Measurements from ENCODE around the gene MTA3. TPM values are rescaled to one million over a fixed set of nuclear protein-coding genes. Genes with fewer than 3 reads are reported as not detected.

MTA3 gene
- total and polyA plus RNA-seq, 8 donors = 23.9 to 82.8 (median 70.6) TPM

DNA sequence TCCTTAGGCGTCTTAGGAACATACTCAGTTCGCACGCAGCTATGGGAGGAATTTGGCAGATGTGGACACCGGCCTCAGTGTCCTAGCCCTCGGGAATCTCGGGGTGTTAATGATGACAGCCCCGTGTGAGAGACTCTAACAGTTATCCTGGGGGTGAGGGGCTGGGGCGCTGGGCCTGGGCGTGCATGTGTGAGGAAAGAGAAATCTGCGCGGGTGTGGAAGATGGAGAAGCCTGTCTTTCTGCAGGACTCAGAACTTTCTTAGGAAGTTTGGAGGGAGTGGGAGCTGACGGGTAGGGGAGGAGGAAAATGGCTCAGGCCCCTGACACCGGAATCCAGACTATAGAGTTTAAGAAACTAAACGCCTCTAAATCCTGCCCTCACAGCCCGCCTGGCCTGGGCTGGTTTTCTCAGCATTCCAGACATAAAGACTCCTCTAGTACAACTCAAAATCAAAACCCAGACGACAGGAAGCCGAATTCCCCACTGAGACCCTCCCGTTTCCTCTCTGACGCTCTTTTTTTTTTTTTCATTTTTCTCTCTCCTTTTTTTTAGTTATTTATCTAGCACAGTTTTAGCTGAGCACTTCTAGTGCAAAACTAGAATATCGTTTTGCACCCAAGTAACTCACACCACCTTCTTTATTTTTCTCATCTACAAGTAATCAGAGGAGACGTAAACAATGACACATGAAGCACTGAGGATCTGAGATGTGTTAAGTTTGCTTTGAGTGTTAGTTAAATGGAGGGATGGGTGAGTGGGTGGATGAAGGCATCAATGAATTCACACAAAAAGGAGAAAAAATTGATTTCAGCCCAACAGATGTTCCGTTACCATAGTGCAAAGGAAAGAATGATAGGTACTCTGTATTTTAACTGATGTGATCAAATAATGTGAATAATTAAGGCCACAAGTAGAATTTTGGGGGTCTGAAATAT, 225.2 kb downstream of the MTA3 start:
- H3K27ac ChIP-seq = peak overlapping the region; percentile 78 to 89
- H3K4me3 ChIP-seq = peak overlapping the region; percentile 51 to 73
- DNase-seq = peak in 2 of 4 donors; percentile 55 to 65
- H3K27me3 ChIP-seq = peaks cover 0 to 11% of the 10 kb centered on the region in 2 donors
- ATAC-seq = no peak
- intact Hi-C loops (cut with DNase I) = no loop called here
- no peaks in the 10 kb centered on the region for H3K9me3 ChIP-seq
- H3K36me3 ChIP-seq = no peaks in the 10 kb centered on the region
- TF ChIP-seq, protein P1, sequence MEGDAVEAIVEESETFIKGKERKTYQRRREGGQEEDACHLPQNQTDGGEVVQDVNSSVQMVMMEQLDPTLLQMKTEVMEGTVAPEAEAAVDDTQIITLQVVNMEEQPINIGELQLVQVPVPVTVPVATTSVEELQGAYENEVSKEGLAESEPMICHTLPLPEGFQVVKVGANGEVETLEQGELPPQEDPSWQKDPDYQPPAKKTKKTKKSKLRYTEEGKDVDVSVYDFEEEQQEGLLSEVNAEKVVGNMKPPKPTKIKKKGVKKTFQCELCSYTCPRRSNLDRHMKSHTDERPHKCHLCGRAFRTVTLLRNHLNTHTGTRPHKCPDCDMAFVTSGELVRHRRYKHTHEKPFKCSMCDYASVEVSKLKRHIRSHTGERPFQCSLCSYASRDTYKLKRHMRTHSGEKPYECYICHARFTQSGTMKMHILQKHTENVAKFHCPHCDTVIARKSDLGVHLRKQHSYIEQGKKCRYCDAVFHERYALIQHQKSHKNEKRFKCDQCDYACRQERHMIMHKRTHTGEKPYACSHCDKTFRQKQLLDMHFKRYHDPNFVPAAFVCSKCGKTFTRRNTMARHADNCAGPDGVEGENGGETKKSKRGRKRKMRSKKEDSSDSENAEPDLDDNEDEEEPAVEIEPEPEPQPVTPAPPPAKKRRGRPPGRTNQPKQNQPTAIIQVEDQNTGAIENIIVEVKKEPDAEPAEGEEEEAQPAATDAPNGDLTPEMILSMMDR (IDR thresholded peaks at IDR 0.05) = no peak
- H3K4me1 ChIP-seq = peaks cover 0 to 20% of the 10 kb centered on the region in 2 donors

DNA sequence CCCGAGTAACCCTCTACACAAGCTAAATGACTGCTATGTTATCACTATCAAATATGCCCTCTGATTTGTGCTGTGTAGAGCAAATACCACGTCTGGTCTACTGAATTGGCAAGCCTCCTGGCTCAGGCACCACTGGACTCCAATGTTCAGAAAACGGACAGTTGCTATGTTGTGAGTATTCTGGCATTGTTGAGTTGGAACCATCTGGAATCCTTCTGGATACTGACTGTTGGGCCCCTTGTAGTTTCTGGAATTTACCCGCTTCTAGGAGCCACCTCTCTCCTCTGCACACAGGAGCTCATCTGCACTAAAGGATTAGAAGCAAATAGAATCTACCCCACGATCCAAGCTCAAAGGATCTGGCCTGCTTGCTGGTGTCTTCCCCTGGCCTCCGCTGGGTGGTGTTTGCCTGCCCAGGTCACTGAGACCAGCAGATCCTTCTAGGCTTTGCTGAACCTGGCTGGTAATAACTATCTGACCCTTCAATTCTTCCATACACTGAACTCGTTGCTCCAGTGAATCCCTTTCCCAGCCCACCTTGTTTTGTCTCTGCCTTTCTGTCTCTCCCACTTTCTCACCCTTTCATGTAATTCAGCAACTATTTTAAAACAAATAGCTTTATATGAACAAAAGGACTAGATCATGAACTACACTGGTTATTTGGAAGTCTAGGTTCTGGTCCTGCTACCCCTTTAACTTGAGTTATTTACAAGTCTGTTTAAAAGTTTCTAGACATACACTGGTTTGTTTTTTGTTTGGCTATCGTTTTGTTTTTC, 226.0 kb downstream of the MTA3 start:
- no peaks in the 10 kb centered on the region for H3K36me3 ChIP-seq
- peaks cover 0 to 11% of the 10 kb centered on the region in 2 donors for H3K27me3 ChIP-seq
- peak overlapping the region in 1 of 2 donors; percentile 7 for H3K27ac ChIP-seq
- H3K9me3 ChIP-seq = no peaks in the 10 kb centered on the region
- H3K4me1 ChIP-seq = peaks cover 0 to 20% of the 10 kb centered on the region in 2 donors
- peak in 1 of 4 donors; percentile 57 for DNase-seq
- TF ChIP-seq, protein P1 (IDR thresholded peaks at IDR 0.05) = no peak
- no peak for ATAC-seq
- H3K4me3 ChIP-seq = no peak overlapping the region
- intact Hi-C loops (cut with DNase I) = no loop called here

DNA sequence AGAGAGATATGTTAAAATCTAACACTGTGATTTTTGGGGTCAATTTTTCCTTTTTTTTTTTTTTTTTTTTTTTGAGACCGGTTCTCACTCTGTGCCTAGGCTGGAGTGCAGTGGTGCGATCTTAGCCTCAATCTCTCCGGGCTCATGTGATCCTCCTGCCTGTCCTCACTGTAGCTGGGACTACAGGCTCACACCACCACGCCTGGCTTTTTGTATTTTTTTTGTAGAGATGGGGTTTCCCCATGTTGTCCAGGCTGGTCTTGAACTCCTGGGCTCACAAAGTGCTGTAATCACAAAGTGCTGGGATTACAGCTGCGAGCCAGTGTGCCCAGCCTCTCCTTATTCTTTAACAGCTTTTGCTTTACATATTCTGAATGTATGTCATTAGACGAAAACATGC, 226.8 kb downstream of the MTA3 start:
- no peak overlapping the region for H3K27ac ChIP-seq
- intact Hi-C loops (cut with DNase I) = no loop called here
- DNase-seq = no peak
- TF ChIP-seq, protein P1 (IDR thresholded peaks at IDR 0.05) = no peak
- no peak for ATAC-seq
- no peaks in the 10 kb centered on the region for H3K9me3 ChIP-seq
- no peaks in the 10 kb centered on the region for H3K36me3 ChIP-seq
- peaks cover 0 to 20% of the 10 kb centered on the region in 2 donors for H3K4me1 ChIP-seq
- H3K4me3 ChIP-seq = no peak overlapping the region
- peaks cover 0 to 11% of the 10 kb centered on the region in 2 donors for H3K27me3 ChIP-seq

DNA sequence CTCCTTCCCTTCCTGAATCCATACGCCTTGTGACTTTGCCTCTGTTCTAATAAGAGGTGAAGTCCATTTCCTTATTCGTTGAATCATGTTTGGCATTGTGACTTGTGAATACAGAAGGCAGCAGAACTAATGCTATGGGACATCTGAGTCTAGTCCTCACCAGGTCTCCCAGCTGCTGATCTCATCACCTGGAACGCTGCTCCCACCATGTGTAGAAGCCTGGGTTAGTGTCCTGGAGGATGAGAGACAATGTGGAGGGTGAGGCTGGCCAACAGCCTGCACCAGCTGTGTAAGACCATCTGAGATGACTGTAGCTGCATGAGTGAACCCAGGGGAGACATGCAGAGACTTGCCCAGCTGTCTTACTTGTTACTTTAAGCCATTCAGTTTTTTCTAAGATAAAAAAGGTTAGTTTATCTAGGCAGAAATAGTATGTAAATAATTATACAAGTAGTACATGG, 227.4 kb downstream of the MTA3 start:
- Histone ChIP-seq H3K36me3 (no peaks in the 10 kb centered on the region), H3K4me1 (peaks cover 0 to 20% of the 10 kb centered on the region in 2 donors), H3K4me3 (no peak overlapping the region), H3K27ac (no peak overlapping the region), H3K27me3 (peaks cover 0 to 11% of the 10 kb centered on the region in 2 donors), H3K9me3 (no peaks in the 10 kb centered on the region)
- ATAC-seq = no peak
- intact Hi-C loops (cut with DNase I) = no loop called here
- no peak for DNase-seq
- TF ChIP-seq, protein P1 (IDR thresholded peaks at IDR 0.05) = no peak
